ENCODE measurements around the gene PRDM16.

DNA sequence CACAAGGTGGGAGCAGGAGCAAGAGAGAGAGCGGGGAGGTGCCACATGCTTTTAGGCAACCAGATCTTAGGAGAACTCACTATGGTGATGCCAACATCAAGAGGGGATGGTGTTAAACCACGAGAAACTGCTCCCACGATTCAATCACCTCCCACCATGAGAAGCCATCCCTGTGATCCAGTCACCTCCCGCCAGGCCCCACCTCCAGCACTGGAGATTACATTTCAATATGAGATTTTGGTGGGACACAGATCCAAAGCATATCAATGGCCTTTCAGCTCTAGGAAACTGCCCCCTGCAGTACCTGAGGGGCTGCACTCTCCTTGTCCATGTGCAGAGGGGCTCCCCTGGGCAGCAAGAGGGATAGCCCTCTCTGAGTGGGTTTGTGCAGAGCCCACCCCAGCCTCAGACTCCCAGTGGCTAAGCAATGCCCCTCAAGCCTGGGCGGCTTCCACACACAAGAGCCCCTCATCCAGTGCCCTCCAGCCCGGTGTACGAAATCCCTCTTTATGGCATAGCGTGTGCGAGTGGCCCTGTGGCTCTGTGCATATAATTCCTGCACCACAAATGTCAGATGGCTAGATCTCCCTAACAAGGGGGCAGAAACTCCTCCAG is 15.5 kb upstream of the PRDM16 start:
- no peak for TF ChIP-seq ZNF274 (IDR thresholded peaks at IDR 0.05; ENCODE audit: low read depth, low read length)
- TF ChIP-seq YY1 (IDR thresholded peaks at IDR 0.05; ENCODE audit: insufficient read depth, insufficient read length), result no peak
- no peak for TF ChIP-seq SUZ12 (IDR thresholded peaks at IDR 0.05; ENCODE audit: extremely low read depth, insufficient read depth, insufficient read length)
